ENCODE data around the gene TRIP13. TPM values are rescaled to one million over a fixed set of nuclear protein-coding genes. Genes with fewer than 3 reads are reported as not detected.
A peak's percentile ranks its signal among the peaks of the same experiment; 100 is the strongest.

TRIP13 gene
- total RNA-seq, 1 experiment from 2014 or later, result 69.0 TPM

GRCh38 chr5:851076-851475 is 41.6 kb upstream of the TRIP13 start:
- ChIA-PET POLR2A (ENCODE audit: unreplicated experiment) (no interaction called here), CTCF (no interaction called here)
- Histone ChIP-seq H3K9me3 (ENCODE audit: low read length) (no peaks in the 10 kb centered on the region), H3K9ac (ENCODE audit: low read length) (no peak overlapping the region), H3K27me3 (ENCODE audit: low read length) (no peaks in the 10 kb centered on the region), H3K27ac (ENCODE audit: low read length) (no peak overlapping the region), H3K36me3 (ENCODE audit: low read depth, low read length) (no peaks in the 10 kb centered on the region), H3K4me2 (ENCODE audit: low read length) (peak overlapping the region; percentile 96), H3K9me2 (replicated peaks; ENCODE audit: low read length) (no peaks in the 10 kb centered on the region), H3K4me1 (ENCODE audit: insufficient read depth, low read length) (peaks cover 15% of the 10 kb centered on the region; the same call in 1 of the 2 replicates), H4K20me1 (ENCODE audit: low read length) (no peaks in the 10 kb centered on the region), H2AFZ (ENCODE audit: low read length) (peak overlapping the region; percentile 65; the same call in 1 of the 2 replicates), H3K79me2 (ENCODE audit: low read length) (no peaks in the 10 kb centered on the region), H3K4me3 (ENCODE audit: low read length) (peak overlapping the region; percentile 73), H3F3A (ENCODE audit: low read length, unreplicated experiment) (no peaks in the 10 kb centered on the region)
- no TSS peak for BruUV-seq (replicated peaks)
- intact Hi-C loops (cut with micrococcal nuclease), result loop anchor here (5.0 kb wide), 1 partner anchor 179 kb away; no protein-coding TSS in a partner anchor
- TF ChIP-seq CTCF (conservative IDR thresholded peaks at IDR 0.05; ENCODE audit: low read depth, low read length), result no peak
- TF ChIP-seq EZH2phosphoT487 (IDR thresholded peaks at IDR 0.05; ENCODE audit: borderline replicate concordance, low read length), result no peak
- no peak for TF ChIP-seq EZH2 (IDR thresholded peaks at IDR 0.05; ENCODE audit: low read length, unreplicated experiment)
- DNase-seq (no peak), ATAC-seq (peak; percentile 4; the same call in 1 of the 2 replicates)

GRCh38 chr5:851553-851952 is 41.1 kb upstream of the TRIP13 start:
- no peaks in the 10 kb centered on the region for H3K9me2 ChIP-seq (replicated peaks; ENCODE audit: low read length)
- intact Hi-C loops (cut with micrococcal nuclease), result loop anchor here (5.0 kb wide), 1 partner anchor 179 kb away; no protein-coding TSS in a partner anchor
- POLR2A ChIA-PET (ENCODE audit: unreplicated experiment), result no interaction called here
- peaks cover 15% of the 10 kb centered on the region; the same call in 1 of the 2 replicates for H3K4me1 ChIP-seq (ENCODE audit: insufficient read depth, low read length)
- no peak for DNase-seq
- ATAC-seq, result no peak
- no peak overlapping the region for H2AFZ ChIP-seq (ENCODE audit: low read length)
- 0 out of 2 replicates have a peak overlapping the region, but pooled peaks have one; percentile 96 for H3K4me2 ChIP-seq (ENCODE audit: low read length)
- no peaks in the 10 kb centered on the region for H3K36me3 ChIP-seq (ENCODE audit: low read depth, low read length)
- H3K79me2 ChIP-seq (ENCODE audit: low read length), result no peaks in the 10 kb centered on the region
- H3F3A ChIP-seq (ENCODE audit: low read length, unreplicated experiment), result no peaks in the 10 kb centered on the region
- H3K4me3 ChIP-seq (ENCODE audit: low read length), result no peak overlapping the region
- no TSS peak for BruUV-seq (replicated peaks)
- TF ChIP-seq EZH2phosphoT487 (IDR thresholded peaks at IDR 0.05; ENCODE audit: borderline replicate concordance, low read length), result no peak
- no peaks in the 10 kb centered on the region for H3K27me3 ChIP-seq (ENCODE audit: low read length)
- H3K27ac ChIP-seq (ENCODE audit: low read length), result no peak overlapping the region
- CTCF ChIA-PET, result no interaction called here
- no peaks in the 10 kb centered on the region for H3K9me3 ChIP-seq (ENCODE audit: low read length)
- H3K9ac ChIP-seq (ENCODE audit: low read length), result no peak overlapping the region
- no peaks in the 10 kb centered on the region for H4K20me1 ChIP-seq (ENCODE audit: low read length)

DNA sequence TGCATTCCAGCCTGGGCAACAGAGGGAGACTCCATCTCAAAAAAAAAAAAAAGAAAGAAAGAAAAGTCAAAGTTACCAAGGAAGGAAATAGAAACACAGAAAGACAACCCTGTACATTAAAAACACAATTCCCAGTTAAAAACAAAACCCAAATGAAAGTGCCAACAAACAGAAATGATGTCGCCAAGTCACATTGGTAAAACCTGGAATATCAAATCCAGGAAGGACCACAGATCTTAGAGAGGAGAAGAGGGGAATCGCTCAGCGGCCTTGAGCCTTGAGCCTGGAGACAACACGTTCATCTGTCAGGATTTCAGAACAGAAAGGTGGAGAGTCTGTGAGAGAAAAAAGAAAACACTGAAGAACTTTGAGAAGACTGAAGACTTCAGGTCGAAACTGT is 40.7 kb upstream of the TRIP13 start:
- Histone ChIP-seq H3K79me2 (ENCODE audit: low read length) (no peaks in the 10 kb centered on the region), H3K4me1 (ENCODE audit: insufficient read depth, low read length) (peaks cover 15% of the 10 kb centered on the region; the same call in 1 of the 2 replicates), H3F3A (ENCODE audit: low read length, unreplicated experiment) (no peaks in the 10 kb centered on the region), H3K27ac (ENCODE audit: low read length) (no peak overlapping the region), H3K9me3 (ENCODE audit: low read length) (no peaks in the 10 kb centered on the region), H3K9me2 (replicated peaks; ENCODE audit: low read length) (no peaks in the 10 kb centered on the region), H3K9ac (ENCODE audit: low read length) (no peak overlapping the region), H4K20me1 (ENCODE audit: low read length) (no peaks in the 10 kb centered on the region), H3K36me3 (ENCODE audit: low read depth, low read length) (no peaks in the 10 kb centered on the region), H2AFZ (ENCODE audit: low read length) (no peak overlapping the region), H3K4me3 (ENCODE audit: low read length) (no peak overlapping the region), H3K27me3 (ENCODE audit: low read length) (no peaks in the 10 kb centered on the region), H3K4me2 (ENCODE audit: low read length) (no peak overlapping the region)
- DNase-seq (no peak), ATAC-seq (no peak)
- POLR2A ChIA-PET (ENCODE audit: unreplicated experiment), result no interaction called here
- no TSS peak for BruUV-seq (replicated peaks)
- TF ChIP-seq CTCF (conservative IDR thresholded peaks at IDR 0.05; ENCODE audit: low read depth, low read length) (no peak), EZH2phosphoT487 (IDR thresholded peaks at IDR 0.05; ENCODE audit: borderline replicate concordance, low read length) (no peak), EZH2 (IDR thresholded peaks at IDR 0.05; ENCODE audit: low read length, unreplicated experiment) (no peak)
- intact Hi-C loops (cut with micrococcal nuclease), result loop anchor here (5.0 kb wide), 1 partner anchor 180 kb away; no protein-coding TSS in a partner anchor
- CTCF ChIA-PET, result no interaction called here

Measured in PC-3 (cell line).